ENCODE data around the gene MEF2D.

Gene MEF2D

DNA sequence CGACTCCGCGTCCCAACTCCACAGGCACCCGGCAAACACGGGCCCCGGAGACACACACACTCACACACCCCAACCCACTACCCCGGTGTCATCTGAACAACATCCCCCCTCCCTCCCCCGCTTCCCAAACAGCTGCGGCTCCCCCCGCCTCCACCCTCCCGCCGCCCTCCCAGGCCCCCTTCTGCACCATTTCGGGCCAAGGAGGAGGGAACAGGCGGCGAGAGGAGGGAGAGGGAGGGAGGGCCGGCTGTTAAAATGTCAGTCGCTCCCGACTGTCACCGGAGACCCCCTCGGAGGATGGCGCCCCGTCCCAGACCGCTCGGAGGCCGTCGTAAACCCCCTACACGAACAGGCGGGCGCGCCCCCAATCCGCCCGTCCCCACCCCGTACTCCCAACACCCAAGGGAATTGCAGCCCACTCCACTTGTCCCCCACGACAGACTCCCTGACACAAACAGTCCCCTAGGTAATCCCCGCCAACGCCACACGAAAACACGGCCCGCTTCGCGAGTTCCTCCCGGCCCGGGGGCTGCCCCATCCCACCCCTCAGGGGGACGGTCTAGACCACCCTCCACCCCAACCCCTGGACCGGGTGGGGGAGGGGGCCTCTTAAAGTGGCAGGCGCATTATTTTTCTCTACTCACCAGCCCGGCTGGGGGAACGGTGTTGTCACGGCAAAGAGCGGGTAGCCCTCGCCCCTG lies 583 bp downstream of the MEF2D start:
- Histone ChIP-seq H3K4me3 (ENCODE audit: low read length in 2 of 2) (peak overlapping the region; percentile 76 to 92), H2BK15ac (ENCODE audit: low read length) (no peak overlapping the region), H3K27ac (replicated peaks; ENCODE audit: low read length) (peak overlapping the region; percentile 90), H2AFZ (ENCODE audit: low read length) (peak overlapping the region; percentile 98), H3K9ac (ENCODE audit: low read depth, low read length, poor library complexity) (peak overlapping the region; percentile 75), H4K8ac (ENCODE audit: low read depth, low read length) (no peak overlapping the region), H2BK12ac (ENCODE audit: low read length) (no peak overlapping the region), H2BK120ac (ENCODE audit: low read depth, low read length) (peak overlapping the region; percentile 20), H3K9me3 (replicated peaks in 1 of 2; ENCODE audit: control insufficient read depth in 2 of 2, insufficient read depth in 1 of 2, low read depth in 1 of 2, low read length in 2 of 2) (no peaks in the 10 kb centered on the region), H3K4me1 (ENCODE audit: control insufficient read depth in 2 of 2, insufficient read depth in 1 of 2, low read depth in 1 of 2, low read length in 2 of 2) (peaks cover 32 to 52% of the 10 kb centered on the region in 2 donors), H3K4me2 (ENCODE audit: insufficient read depth, low read length, poor library complexity, severe bottlenecking) (peak overlapping the region; percentile 87), H4K91ac (ENCODE audit: low read depth, low read length, poor library complexity) (no peak overlapping the region), H3K14ac (ENCODE audit: low read length) (no peak overlapping the region), H3K18ac (ENCODE audit: low read length) (peak overlapping the region; percentile 94), H3K36me3 (replicated peaks in 1 of 2; ENCODE audit: control insufficient read depth in 2 of 2, insufficient read depth in 2 of 2, low read length in 2 of 2) (no peaks in the 10 kb centered on the region), H3K4ac (ENCODE audit: low read length) (no peak overlapping the region), H3K23ac (ENCODE audit: low read depth, low read length, poor library complexity) (peak overlapping the region; percentile 80), H3K27me3 (ENCODE audit: control insufficient read depth in 3 of 3, insufficient read depth in 3 of 3, low read depth in 1 of 3, low read length in 3 of 3) (no peaks in the 10 kb centered on the region), H2AK5ac (ENCODE audit: low read depth, low read length) (no peak overlapping the region), H2BK5ac (ENCODE audit: low read length) (no peak overlapping the region), H3K79me1 (ENCODE audit: low read depth, low read length) (no peaks in the 10 kb centered on the region)
- DNase-seq (ENCODE audit: low spot score) = no peak
- WGBS, 2 donors (ENCODE audit: extremely low coverage in 2 of 2, insufficient read length in 2 of 2, insufficient replicate concordance in 1 of 2) = no CpG with 5 or more reads among the region's 51 CpGs

GRCh38 chr1:156499194-156499841 lies 1.3 kb downstream of the MEF2D start:
- no CpG with 5 or more reads among the region's 14 CpGs for WGBS, 2 donors (ENCODE audit: extremely low coverage in 2 of 2, insufficient read length in 2 of 2, insufficient replicate concordance in 1 of 2)
- peak overlapping the region; percentile 76 to 78 for H3K4me3 ChIP-seq (ENCODE audit: low read length in 2 of 2)
- H3K9me3 ChIP-seq (replicated peaks in 1 of 2; ENCODE audit: control insufficient read depth in 2 of 2, insufficient read depth in 1 of 2, low read depth in 1 of 2, low read length in 2 of 2) = no peaks in the 10 kb centered on the region
- H3K4ac ChIP-seq (ENCODE audit: low read length) = no peak overlapping the region
- peak overlapping the region; percentile 28 for H2AK5ac ChIP-seq (ENCODE audit: low read depth, low read length)
- no peak overlapping the region for H2BK15ac ChIP-seq (ENCODE audit: low read length)
- H3K9ac ChIP-seq (ENCODE audit: low read depth, low read length, poor library complexity) = peak overlapping the region; percentile 60
- no peak overlapping the region for H4K8ac ChIP-seq (ENCODE audit: low read depth, low read length)
- no peaks in the 10 kb centered on the region for H3K36me3 ChIP-seq (replicated peaks in 1 of 2; ENCODE audit: control insufficient read depth in 2 of 2, insufficient read depth in 2 of 2, low read length in 2 of 2)
- H2BK12ac ChIP-seq (ENCODE audit: low read length) = no peak overlapping the region
- H2BK5ac ChIP-seq (ENCODE audit: low read length) = no peak overlapping the region
- DNase-seq (ENCODE audit: low spot score) = no peak
- no peak overlapping the region for H2BK120ac ChIP-seq (ENCODE audit: low read depth, low read length)
- H3K18ac ChIP-seq (ENCODE audit: low read length) = no peak overlapping the region
- no peak overlapping the region for H3K14ac ChIP-seq (ENCODE audit: low read length)
- no peak overlapping the region for H3K27ac ChIP-seq (replicated peaks; ENCODE audit: low read length)
- H3K4me1 ChIP-seq (ENCODE audit: control insufficient read depth in 2 of 2, insufficient read depth in 1 of 2, low read depth in 1 of 2, low read length in 2 of 2) = peaks cover 26 to 47% of the 10 kb centered on the region in 2 donors
- H3K27me3 ChIP-seq (ENCODE audit: control insufficient read depth in 3 of 3, insufficient read depth in 3 of 3, low read depth in 1 of 3, low read length in 3 of 3) = no peaks in the 10 kb centered on the region
- no peak overlapping the region for H2AFZ ChIP-seq (ENCODE audit: low read length)
- H3K4me2 ChIP-seq (ENCODE audit: insufficient read depth, low read length, poor library complexity, severe bottlenecking) = peak overlapping the region; percentile 87
- H4K91ac ChIP-seq (ENCODE audit: low read depth, low read length, poor library complexity) = no peak overlapping the region
- no peaks in the 10 kb centered on the region for H3K79me1 ChIP-seq (ENCODE audit: low read depth, low read length)
- H3K23ac ChIP-seq (ENCODE audit: low read depth, low read length, poor library complexity) = no peak overlapping the region

DNA sequence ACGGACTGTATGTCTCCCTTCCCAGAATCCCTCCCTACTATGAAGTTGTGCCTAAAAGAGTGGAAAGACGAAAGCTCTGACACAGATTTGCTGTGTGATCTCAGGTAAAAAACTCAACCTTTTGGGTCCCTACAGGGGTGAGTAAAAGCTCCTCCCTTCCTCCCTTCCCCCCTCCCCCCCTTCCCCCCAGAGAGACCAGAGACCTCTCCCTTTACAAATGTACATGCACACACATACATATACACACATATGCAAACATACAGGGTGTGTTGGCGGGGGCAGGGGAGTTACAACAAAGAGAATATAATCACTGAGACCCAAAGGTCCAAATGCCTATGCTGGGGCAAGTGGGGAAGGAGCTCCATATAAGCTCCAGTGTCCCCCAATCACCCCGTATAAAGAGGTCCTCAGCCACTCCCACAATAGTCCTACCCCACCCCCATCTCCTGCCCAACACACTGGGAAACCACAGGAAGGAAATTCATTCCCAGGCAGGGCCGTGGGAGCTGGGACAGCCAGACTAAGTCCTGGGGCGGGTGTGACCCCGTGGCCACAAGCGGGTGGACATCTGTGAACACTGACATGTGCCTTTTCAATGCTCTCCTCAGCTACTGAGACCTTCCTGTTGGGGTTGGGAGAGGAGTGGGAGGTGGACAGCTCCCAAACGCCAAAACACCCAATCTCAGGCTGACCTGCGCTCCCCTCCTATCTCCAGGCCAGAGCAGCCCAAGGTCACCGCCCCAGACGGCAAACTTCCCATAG lies 2.0 kb downstream of the MEF2D start:
- Histone ChIP-seq H3K18ac (ENCODE audit: low read length) (no peak overlapping the region), H2BK5ac (ENCODE audit: low read length) (no peak overlapping the region), H3K4me2 (ENCODE audit: insufficient read depth, low read length, poor library complexity, severe bottlenecking) (peak overlapping the region; percentile 87), H2AFZ (ENCODE audit: low read length) (no peak overlapping the region), H3K9me3 (replicated peaks in 1 of 2; ENCODE audit: control insufficient read depth in 2 of 2, insufficient read depth in 1 of 2, low read depth in 1 of 2, low read length in 2 of 2) (no peaks in the 10 kb centered on the region), H3K27ac (replicated peaks; ENCODE audit: low read length) (no peak overlapping the region), H3K4me1 (ENCODE audit: control insufficient read depth in 2 of 2, insufficient read depth in 1 of 2, low read depth in 1 of 2, low read length in 2 of 2) (peaks cover 24 to 43% of the 10 kb centered on the region in 2 donors), H4K91ac (ENCODE audit: low read depth, low read length, poor library complexity) (no peak overlapping the region), H3K36me3 (replicated peaks in 1 of 2; ENCODE audit: control insufficient read depth in 2 of 2, insufficient read depth in 2 of 2, low read length in 2 of 2) (no peaks in the 10 kb centered on the region), H2BK120ac (ENCODE audit: low read depth, low read length) (no peak overlapping the region), H3K23ac (ENCODE audit: low read depth, low read length, poor library complexity) (no peak overlapping the region), H3K9ac (ENCODE audit: low read depth, low read length, poor library complexity) (no peak overlapping the region), H2BK15ac (ENCODE audit: low read length) (no peak overlapping the region), H2BK12ac (ENCODE audit: low read length) (no peak overlapping the region), H3K14ac (ENCODE audit: low read length) (no peak overlapping the region), H4K8ac (ENCODE audit: low read depth, low read length) (no peak overlapping the region), H3K27me3 (ENCODE audit: control insufficient read depth in 3 of 3, insufficient read depth in 3 of 3, low read depth in 1 of 3, low read length in 3 of 3) (no peaks in the 10 kb centered on the region), H3K79me1 (ENCODE audit: low read depth, low read length) (peaks cover 3% of the 10 kb centered on the region), H2AK5ac (ENCODE audit: low read depth, low read length) (peak overlapping the region; percentile 28), H3K4me3 (ENCODE audit: low read length in 2 of 2) (peak overlapping the region; percentile 51 to 76), H3K4ac (ENCODE audit: low read length) (no peak overlapping the region)
- DNase-seq (ENCODE audit: low spot score) = no peak
- no CpG with 5 or more reads among the region's 12 CpGs for WGBS, 2 donors (ENCODE audit: extremely low coverage in 2 of 2, insufficient read length in 2 of 2, insufficient replicate concordance in 1 of 2)

Data from neuronal stem cell (in vitro differentiated cells).